HG03108 (cell line): ENCODE results near the gene ANKRD33.

Experiments used
- ATAC-seq: cut with Tn5 transposase; IDR thresholded peaks from one replicate; pipeline ENCODE4 v1.9.1; 2021; ENCODE audit warnings: moderate library complexity; ENCODE audit not compliant: unreplicated experiment

ANKRD33 gene

DNA sequence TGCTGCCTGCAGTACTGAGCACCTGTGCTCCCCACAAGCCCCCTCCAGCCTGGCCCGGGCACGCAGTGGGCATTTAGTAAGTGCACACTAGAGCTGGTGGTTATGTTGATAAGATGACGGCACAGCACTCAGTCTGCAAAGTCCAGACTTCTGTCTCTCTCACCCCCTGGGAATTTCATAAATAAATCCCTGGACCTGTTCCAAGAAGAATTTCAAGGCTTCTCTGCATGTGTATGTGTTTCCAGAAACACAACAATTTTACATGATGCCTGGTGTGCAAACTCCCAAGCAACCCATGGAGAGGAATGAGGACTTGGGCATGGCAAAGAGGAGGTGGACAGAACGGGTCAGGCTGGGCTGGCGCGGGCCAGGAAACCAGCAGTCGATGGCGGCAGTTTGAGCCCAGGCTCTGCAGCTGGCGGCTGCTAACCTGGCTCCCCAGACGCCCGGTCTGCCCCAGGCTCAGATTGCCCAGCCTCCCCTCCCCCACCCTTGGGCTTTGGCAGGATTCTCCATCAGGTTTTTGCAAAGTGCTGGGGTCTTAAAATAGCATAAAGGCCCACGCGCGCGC, 53.2 kb downstream of the ANKRD33 start:
- no peak for ATAC-seq
